GM19468 (cell line): Measurements from ENCODE around the gene DTX1.

Source experiments
- ATAC-seq: cut with Tn5 transposase; IDR thresholded peaks from one replicate; pipeline ENCODE4 v1.9.1; 2021; ENCODE audit warnings: mild to moderate bottlenecking, moderate library complexity, moderate number of reproducible peaks; ENCODE audit not compliant: unreplicated experiment; ENCODE audit errors: extremely low read depth

The DTX1 gene

DNA sequence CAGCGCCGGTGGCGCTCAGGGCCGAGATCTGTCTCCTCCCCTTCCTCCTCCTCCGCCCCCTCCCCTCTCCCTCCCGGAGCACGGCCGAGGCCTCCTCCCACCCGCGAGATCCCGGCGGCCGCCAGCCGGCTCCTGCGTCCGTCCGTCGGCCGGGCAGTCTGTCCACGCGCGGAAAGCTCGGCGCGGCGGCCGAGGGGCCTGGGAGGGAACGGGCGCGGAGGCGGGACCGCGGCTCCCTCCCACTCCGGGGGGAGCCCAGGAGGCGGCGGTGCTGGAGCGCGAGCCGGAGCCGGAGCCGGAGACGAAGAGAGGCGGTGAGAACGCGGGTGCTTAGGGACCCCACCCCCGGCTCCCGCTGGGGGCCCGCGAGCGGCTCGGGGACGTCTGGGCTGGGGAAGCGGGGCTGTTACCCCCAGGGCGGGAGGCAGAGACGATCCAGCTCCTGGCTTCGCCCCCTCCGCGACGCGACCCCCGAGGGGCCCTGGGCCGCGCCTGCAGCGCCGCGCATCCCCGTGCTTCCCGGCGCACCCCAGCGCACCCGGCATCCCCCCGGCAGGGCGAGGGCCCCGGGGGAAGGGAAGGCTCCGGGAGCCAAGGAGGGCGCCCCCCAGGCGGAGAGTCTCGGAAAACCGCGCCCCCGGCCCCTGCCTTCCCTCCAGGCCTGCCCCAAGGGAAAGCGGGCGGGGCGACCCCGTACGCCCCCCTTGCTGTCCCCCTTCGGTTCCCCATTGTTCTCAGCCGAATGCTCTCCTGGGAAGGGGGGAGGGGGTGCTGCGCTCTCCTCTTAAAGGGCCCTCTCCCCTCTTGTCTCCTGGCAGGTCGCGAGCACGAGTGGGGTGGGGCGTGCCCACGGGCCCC lies at the start of gene DTX1:
TSS of gene DTX1 (plus strand) at position 100 of the 858 bp plus-strand sequence. CDS start 1,463 bp downstream, outside the sequence.
- no peak for ATAC-seq

GRCh38 chr12:113007166-113007565 lies 49.4 kb upstream of the DTX1 start:
- no peak for ATAC-seq

- no peak for ATAC-seq
Observed at GRCh38 chr12:113010701-113011100, 45.8 kb upstream of the DTX1 start.

DNA sequence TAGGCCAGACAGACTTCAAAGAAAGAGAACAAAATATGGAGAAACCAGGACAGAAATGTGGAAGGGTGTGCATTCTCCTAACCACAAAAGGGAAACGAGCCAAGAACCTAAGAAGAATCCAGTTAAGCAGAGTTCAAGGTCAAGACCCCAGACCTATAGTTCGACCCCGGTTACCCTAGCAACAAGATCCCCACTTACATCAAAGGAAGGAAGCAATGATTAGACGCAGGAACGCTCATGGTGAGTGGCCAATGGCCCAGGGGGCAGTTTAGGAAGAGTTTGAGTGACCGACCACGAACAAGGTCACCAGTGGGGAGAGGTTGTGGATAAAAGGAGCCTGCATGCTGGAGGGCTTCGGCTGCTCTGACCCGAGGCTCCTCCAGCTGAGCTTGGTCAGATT lies 42.0 kb upstream of the DTX1 start:
- ATAC-seq = no peak

DNA sequence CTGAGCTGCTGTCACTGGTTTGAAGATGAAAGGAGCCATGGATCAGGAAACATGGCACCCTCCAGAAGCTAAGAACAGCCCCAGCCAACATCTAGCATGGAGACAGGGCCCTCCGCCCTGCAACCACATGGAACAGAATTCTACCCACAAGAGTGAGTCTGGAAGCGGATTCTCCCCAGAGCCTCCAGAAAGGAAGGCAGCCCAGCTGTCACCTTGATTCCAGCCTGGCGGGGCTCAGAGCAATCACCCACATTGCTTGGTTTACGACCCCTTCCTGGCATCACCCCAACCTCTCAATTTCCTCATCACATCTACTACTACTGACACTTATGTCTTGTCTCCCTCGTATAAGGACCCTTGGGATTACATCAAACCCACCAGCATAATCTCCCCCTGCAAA lies 39.7 kb upstream of the DTX1 start:
- ATAC-seq = no peak

DNA sequence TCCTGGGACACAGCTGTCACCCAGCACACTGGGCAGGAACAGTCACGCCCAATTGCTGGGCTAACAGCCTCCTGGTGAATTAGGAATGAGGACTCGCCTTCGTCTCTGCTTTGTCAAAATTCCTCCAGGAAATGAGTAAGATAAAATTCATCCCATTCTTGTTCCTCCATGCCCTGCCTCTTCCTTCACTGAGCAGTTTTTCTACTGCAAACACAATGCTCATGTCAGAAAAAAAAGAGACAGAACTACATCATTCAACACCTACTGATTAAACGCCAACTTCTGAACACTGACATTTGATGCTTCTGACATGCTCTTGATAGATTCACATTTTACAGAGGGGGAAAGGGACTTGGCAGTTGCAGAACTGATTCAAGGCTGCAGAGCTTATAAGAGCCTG lies 37.5 kb upstream of the DTX1 start:
- ATAC-seq = no peak

- no peak for ATAC-seq
Observed at GRCh38 chr12:113021500-113021899, 35.0 kb upstream of the DTX1 start.

DNA sequence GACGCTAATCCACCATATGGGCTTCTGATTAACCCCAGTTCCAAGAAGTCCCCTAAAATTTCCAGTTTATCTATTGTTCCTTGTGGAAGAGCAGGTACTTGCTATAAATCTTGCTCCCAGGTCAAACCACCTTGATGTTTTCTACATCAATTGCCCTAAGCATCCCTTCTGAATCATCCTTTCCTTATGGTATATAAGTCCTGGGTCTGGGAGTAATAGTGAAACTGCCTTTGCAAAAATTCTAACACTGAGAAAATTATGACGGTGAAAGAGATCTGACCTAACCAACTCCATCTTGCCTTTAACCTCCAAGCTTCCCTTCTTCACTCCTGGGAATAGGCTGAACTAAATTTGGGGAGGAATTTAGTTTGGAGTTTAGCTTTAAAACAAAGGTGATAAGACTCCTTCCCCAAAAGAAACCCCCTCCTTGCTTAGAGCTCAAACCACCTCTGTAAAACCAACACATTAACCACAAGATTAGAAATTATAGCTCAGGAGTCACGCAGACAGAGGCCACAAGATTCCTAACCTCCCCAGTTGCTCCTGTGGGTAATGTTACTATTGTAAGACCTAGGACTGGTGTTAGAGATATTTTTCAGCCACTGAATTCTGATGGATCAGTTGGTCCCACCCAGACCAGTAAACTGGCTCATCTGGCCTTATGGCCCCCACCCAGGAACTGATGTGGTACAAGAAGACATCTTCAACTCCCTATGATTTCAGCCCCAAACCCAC lies 33.8 kb upstream of the DTX1 start:
- ATAC-seq = no peak

- no peak for ATAC-seq
Observed at GRCh38 chr12:113027726-113028125, 28.8 kb upstream of the DTX1 start.

DNA sequence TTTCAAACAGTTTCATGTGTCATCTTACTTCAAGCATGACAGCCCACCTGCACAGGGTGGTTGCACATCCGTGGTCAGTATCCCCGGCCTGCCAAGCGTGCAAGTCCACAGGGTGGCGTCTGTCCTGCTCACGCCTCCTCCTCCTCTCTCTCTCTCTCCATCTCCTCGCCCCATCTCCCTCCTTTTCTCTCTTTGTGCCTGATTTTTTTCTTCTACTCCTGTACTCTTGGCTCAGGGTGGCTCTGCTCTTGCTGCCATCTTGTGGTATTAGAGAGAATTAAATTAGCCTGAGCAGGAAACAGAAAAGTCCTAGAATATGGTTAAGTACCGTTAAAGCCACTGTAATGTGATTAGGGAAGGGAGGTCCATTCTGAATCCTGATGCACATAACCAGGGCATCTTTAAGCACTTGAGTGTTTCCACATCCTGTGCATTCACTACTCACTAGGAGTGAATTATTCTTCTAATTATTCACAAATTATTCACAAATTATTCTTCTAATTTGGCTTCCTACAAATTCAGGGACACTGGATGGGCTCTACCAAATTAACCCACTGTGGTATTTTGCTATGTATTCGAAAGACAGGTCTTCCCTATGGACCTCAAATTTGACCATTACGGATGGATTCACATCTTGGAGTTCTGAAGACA lies 25.5 kb upstream of the DTX1 start:
- ATAC-seq = no peak

DNA sequence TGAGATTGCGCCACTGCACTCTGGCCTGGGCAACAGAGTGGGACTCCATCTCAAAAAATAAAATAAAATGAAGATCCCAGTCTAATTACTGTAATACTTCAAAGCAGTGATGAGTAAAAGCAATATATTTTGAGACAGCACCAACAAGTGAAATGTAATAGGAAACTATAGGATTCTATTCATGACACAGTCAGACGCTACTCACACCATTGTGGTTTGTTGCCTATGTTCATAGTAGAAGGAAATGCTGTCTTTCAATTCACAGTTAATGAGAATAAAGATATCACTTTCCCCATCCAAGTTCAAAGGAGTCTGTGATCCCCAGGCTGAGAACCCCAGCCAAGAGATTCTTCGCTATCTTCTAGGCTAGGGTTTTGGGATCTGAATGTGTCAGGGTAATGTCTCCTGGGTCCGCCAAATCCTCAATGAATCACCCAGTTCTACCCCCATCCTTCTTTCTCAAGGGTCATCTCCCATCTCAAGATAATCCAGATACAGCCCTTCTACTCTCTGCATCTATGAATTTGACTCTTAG lies 16.6 kb upstream of the DTX1 start:
- no peak for ATAC-seq

GRCh38 chr12:113040722-113041171 lies 15.8 kb upstream of the DTX1 start:
- ATAC-seq = no peak

DNA sequence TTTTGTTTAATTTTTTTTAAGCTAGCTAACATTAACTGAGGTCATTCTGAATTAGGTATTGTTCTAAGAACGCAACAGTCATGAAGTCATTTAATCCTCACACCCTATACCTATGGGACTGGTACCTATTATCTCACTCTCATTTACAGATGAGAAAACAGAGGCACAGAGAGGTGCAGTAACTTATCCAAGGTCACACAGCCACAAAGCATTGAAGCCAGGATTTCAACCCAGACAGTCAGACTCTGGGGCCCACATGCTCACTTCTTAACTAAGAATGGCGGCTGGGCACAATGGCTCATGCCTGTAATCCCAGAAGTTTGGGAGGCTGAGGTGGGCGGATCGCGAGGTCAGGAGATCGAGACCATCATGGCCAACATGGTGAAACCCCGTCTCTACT lies 15.0 kb upstream of the DTX1 start:
- ATAC-seq = no peak

DNA sequence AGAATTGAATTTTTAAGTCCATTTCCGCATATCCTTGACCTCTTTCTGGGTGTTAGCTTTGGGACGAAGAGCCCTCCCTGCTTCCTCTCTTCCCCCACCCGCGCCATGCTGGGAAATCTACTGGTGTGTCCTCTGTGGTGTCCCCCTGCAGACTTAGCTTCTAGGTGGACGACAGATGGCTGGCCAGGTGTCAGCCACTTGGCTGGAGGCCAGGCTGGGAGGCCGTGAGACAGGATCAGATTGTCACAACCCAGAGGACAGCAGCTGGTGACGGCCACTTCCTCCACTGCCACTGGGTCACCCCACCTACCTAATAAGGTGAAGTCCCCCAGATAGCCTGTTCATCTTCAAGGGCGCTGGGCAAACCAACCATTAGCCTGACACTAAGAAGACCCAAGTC lies 13.3 kb upstream of the DTX1 start:
- ATAC-seq = no peak

- no peak for ATAC-seq
Observed at GRCh38 chr12:113044516-113044915, 12.0 kb upstream of the DTX1 start.

GRCh38 chr12:113048716-113049127 lies 7.8 kb upstream of the DTX1 start:
- ATAC-seq = no peak

DNA sequence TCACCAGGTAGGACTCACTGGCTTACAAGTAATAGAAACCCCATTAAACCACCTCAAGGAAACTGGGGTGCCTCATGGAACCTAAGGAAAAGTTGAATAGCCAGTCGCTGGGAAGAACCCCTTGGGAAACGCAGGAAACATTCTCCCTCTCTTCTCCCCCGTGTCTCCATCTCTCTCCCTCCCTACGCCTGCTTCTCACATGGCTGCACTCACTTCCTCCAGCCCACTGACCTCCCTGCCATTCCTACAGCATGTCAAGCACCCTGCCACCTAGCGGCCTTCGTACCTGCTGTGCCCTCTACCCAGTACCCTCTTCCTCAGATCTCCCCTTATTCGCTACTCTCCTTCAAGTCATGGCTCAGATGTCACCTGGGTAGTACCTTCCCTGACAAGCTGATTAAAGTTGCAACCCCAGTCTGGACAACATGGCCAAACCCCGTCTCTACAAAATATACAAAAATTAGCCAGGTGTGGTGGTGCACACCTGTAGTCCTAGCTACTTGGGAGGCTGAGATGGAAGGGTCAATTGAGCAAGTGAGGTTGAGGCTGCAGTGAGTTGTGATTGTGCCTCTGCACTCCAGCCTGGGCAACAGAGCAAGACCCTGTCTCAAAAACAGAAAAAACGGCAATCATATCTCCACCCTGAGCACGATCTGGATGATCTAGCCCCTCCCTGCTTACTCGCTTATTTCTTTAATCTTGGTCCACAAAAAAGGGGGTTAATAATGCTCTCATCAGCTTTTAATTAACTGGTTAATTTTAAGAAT lies 6.4 kb upstream of the DTX1 start:
- ATAC-seq = no peak

- no peak for ATAC-seq
Observed at GRCh38 chr12:113050795-113051194, 5.7 kb upstream of the DTX1 start.

DNA sequence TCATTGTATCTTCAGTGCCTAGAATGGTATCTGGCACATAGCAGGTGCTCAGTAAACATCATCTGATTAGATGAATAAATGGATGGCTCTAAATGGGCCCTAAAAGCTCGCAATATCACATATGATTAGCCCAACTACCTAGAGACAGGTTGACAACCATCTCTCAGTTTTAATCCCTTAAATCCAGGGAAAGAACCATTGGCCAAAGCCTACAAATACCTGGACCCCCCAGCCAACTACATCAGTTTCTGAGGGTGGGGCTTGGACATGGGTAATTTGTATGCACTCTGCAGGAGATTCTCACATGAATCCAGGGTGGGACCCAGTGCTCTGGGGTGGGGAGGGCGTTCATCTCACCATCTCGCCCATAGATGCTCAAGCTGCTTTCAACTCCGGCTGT lies 4.8 kb upstream of the DTX1 start:
- no peak for ATAC-seq

DNA sequence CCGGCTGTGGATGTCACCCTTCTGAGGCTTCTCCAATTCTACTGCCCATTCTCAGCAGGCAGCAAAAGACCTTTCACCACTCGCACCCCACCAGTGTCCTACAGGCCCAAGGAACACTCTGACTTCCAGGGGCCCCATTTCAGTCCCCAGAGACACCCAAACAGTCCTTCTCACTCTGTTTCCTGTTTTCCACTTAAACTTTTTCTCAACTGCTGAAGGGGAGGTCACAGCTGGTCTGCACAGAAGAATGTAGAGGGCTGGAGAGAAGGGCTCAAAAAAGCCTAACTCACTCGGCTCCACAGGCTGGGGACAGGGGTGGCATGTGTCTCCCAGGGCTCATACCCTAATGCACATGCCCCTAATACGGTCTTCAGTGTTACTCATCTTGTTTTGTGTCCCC lies 4.2 kb upstream of the DTX1 start:
- ATAC-seq = no peak
